NCI-H128 (cell line): ENCODE results near the gene FOLR3.
A peak's percentile ranks its signal among the peaks of the same experiment; 100 is the strongest.
"Not testable (repeated sequence)": the region's sequence is repeated elsewhere in the genome, so short reads cannot be mapped to it uniquely, and the experiment has no call there.

ENCODE experiments used
- DNase-seq: peaks from one replicate; lab custom pipeline; 2025; ENCODE audit not compliant: unreplicated experiment; lab: John Stamatoyannopoulos, UW

Gene FOLR3

GRCh38 chr11:72135473-72135872 is at the start of gene FOLR3:
FOLR3 (plus strand) TSS chr11:72135725; CDS start chr11:72135953, 228 bp downstream.
- DNase-seq, result not testable (repeated sequence)

GRCh38 chr11:72088076-72088808 is 47.3 kb upstream of the FOLR3 start:
- DNase-seq, result no peak

GRCh38 chr11:72091292-72091691 is 44.2 kb upstream of the FOLR3 start:
- peak; percentile 57 for DNase-seq

GRCh38 chr11:72098741-72099140 is 36.8 kb upstream of the FOLR3 start:
- DNase-seq, result no peak

- no peak for DNase-seq
Observed at GRCh38 chr11:72100009-72100408, 35.5 kb upstream of the FOLR3 start.

- no peak for DNase-seq
Observed at GRCh38 chr11:72100462-72100861, 35.1 kb upstream of the FOLR3 start.

GRCh38 chr11:72102162-72102561 is 33.4 kb upstream of the FOLR3 start:
- DNase-seq, result no peak

- DNase-seq, result no peak
Observed at GRCh38 chr11:72102631-72102945, 32.9 kb upstream of the FOLR3 start.

- peak; percentile 96 for DNase-seq
Observed at GRCh38 chr11:72102946-72103753, 32.4 kb upstream of the FOLR3 start, which contains the start of gene LAMTOR1. LAMTOR1 (minus strand) TSS chr11:72103297; CDS start chr11:72103224, 73 bp downstream.

- no peak for DNase-seq
Observed at GRCh38 chr11:72103754-72104167, 31.8 kb upstream of the FOLR3 start.

- no peak for DNase-seq
Observed at GRCh38 chr11:72105888-72106287, 29.6 kb upstream of the FOLR3 start, which contains the start of gene TOMT. TOMT (plus strand) TSS chr11:72105924; CDS start chr11:72105952, 28 bp downstream.

- DNase-seq, result no peak
Observed at GRCh38 chr11:72111300-72112142, 24.0 kb upstream of the FOLR3 start.

GRCh38 chr11:72112143-72112977 is 23.2 kb upstream of the FOLR3 start, which contains the start of gene ANAPC15:
ANAPC15 (minus strand) TSS chr11:72112695; CDS start chr11:72111276, 1,419 bp downstream.
- DNase-seq, result peak; percentile 99

- no peak for DNase-seq
Observed at GRCh38 chr11:72112978-72113808, 22.3 kb upstream of the FOLR3 start.

- no peak for DNase-seq
Observed at GRCh38 chr11:72114570-72114969, 21.0 kb upstream of the FOLR3 start.

GRCh38 chr11:72116019-72116755 is 19.3 kb upstream of the FOLR3 start:
- no peak for DNase-seq

- DNase-seq, result no peak
Observed at GRCh38 chr11:72119198-72119597, 16.3 kb upstream of the FOLR3 start.

GRCh38 chr11:72120930-72121329 is 14.6 kb upstream of the FOLR3 start:
- DNase-seq, result no peak

- no peak for DNase-seq
Observed at GRCh38 chr11:72122607-72123006, 12.9 kb upstream of the FOLR3 start.
